HG02852 (cell line): Measurements from ENCODE around the gene CDH20.

ENCODE experiments used
- ATAC-seq: cut with Tn5 transposase; IDR thresholded peaks from one replicate; pipeline ENCODE4 v1.9.1; 2021; ENCODE audit warnings: mild to moderate bottlenecking, moderate library complexity; ENCODE audit not compliant: unreplicated experiment

Gene CDH20

DNA sequence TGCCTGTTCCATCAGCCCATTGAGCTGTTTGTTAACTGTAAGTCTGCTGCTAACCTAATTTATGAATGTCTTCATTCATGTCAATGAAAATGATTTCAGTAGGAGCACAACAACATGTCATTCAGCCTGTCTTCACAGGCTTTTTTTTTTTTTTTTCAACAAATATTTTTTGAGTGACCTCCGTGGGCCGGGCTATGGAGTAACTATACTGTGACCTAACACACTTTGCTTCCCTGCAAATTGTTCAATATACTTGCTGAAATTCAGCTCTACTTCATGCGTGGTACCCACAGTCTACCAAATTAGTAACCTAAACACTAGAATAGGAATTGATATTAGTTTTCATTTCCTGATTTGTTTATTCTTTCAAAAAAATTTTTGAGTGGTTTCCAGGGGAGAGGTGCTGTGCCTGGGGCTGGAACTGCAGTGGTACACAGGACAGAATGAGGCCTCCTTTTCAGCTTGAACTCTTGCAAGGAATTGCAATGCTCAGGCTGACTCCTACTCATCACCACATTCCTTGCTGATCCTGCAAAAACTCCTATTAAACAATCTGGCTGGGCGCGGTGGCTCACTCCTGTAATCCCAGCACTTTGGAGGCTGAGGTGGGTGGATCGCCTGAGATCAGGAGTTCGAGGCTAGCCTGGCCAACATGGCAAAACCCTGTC is 87.1 kb downstream of the CDH20 start:
- no peak for ATAC-seq

DNA sequence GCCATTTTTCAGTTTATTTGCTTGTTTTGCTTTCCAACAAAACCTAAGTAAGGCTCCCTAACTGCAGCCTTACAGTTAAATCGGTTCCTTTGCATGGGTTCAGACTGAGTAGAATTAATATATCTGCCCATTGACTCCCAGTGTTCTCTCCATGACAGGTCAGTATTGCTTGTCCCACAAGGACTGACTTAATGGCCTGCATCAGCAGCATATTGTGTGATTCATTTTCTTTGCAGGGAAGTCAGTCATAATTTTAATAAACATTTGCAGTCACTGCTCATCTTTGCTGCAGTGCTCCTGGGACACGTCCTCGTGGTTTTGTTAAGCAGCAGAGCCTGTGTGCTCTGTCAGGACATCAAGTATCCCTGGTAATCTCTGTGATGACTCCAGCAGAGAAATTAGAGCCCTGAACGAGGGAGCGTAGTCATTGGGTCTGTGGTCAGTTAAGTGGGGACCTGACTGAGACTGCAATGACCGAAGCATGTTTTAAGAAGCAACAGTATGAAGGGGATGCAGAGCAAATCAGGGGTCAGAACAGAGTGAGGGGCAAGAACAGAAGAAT is 93.3 kb downstream of the CDH20 start:
- no peak for ATAC-seq

DNA sequence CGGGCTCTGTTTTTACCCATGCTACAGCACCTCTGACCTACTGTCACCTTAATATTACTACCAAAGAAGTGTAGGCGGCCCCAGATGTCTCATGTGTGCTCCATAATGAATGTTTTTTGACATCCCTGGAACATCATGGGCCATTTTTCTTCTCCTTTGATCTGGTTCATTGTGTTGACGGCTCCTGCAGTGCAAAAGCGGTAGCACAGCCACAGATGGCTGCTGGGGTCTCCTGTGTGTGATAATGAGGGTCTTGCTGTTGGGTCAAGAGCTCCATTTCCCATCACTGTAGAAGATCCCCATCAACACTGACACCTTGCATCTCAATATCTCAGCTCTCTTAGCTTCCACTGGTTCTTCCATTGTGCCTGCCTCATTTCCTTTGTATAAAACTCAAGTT is 95.0 kb downstream of the CDH20 start:
- ATAC-seq: no peak

DNA sequence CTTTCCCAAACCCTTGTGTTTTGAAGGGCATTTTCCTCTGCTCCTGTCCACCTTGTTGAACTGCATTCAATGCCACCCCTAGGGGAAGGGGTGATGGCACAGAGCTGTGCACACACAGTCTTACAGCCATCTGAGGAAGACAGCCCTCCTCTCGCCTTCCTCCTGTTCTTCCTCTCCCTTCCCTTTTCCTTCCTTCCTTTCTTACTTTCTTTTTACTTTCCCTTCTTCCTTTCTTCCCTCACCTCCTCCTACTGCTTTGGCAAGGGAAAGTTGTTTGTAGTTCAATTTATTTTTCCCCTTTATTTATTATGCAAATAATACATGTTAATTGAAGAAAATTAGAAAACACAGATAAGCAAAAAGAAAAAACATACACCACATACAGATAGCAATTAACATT is 99.4 kb downstream of the CDH20 start:
- no peak for ATAC-seq

DNA sequence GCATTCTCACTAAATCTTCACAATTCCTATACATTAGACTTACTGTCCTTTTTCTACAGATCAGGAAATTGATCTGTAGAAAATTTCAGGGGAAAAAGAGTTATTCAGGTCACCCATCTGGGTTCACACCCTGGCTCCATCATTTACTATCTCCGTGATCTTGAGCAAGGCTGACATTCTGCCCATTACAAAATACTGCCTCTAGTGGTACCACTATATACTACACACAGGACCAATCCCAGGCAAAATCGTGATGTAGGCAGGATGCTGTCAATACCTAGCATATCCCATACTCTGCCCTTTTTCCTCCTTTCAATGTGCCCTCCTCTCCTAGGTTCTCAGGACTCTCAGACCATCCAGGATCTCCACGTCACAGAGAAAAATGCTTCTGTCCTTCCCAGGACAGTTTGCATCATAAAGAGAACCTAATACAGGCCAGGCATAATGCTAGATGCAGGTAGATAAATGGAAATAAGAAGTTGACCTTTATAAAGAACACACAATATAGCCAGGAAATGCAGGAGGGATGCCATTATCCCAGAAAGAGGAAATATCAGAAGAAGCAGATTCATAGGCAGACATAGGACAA is 101.9 kb downstream of the CDH20 start:
- peak; percentile 79 for ATAC-seq

DNA sequence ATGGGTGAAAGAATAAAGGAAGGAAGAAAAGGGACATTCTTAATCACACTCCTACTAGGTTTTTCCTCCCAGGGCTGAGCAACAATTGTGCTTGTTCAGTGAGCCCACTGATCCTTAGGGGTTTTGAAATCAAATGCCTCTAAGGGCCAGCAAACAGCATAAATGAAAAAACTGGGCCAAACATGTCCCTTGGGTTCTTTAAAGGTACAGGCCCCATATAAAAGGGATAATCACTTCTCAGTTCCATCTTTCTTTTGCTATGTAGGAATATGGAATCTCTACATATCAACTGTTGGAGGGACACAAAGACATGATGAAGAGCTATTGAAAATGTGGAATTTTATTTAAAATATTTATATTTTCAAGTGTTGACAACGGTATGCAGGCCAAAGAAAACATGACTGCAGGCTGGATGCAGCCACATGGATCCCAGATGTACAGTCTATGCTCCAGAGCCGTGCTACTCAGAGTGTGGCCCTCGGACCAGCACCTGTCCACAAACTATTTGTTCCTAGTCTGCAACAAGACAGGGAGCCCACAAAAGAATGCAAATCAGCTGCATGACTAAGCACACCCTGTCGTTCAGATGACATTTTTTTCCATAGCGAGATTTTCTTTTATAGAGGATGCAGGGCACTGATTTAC is 110.0 kb downstream of the CDH20 start:
- ATAC-seq: no peak

DNA sequence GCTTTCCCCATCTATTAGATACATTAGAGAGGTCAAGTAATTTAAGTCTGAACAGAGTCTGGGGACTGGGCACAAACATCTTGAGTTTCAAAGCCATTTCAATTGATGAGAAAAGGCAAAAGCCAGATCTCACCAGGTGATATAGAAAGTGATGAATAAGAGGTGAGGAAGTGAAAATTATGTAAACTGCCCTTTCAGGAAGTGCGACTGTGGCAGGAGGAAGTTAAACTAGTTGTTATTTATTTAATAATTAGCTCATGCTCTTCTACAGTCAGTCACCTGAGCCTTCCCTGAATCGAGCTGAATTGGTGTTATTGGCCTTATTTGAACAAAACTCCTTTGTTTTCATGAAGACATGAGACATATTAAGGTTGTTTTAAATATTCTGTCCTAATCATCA is 115.1 kb downstream of the CDH20 start:
- peak; percentile 68 for ATAC-seq

DNA sequence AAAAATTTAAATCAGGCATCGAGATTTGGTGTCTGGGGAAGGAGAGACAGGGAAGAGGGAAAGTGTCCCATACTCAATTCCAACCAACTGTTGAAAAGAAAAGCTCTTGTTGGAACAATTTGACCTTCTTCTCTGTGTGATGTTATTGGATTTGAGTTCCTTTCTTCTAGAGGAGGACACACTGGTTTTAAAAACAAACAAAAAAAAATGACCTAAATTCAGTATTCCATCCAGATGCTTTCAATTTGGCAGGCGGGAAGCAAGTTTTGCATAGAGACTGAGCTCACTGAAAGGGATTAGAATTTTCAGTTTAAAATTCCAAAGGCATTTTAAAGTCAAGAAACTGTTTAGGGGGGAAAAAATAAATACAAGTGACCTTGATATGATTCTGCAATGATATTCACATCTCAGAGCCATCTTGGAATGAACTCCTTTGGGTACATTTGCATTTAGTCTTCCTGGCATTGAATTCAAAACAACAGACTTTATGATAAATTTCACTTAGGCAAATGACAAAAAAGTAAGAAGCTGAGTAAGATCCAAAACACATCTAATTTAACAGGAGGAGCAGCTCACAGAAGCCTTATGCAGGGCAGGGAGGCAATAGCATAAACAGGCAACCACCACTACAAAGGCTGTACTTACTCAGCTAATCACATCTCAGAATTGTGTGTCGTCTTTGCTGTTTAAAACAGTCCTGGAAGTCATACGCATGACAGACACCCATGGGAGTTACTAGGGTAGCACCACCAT is 126.8 kb downstream of the CDH20 start:
- no peak for ATAC-seq

DNA sequence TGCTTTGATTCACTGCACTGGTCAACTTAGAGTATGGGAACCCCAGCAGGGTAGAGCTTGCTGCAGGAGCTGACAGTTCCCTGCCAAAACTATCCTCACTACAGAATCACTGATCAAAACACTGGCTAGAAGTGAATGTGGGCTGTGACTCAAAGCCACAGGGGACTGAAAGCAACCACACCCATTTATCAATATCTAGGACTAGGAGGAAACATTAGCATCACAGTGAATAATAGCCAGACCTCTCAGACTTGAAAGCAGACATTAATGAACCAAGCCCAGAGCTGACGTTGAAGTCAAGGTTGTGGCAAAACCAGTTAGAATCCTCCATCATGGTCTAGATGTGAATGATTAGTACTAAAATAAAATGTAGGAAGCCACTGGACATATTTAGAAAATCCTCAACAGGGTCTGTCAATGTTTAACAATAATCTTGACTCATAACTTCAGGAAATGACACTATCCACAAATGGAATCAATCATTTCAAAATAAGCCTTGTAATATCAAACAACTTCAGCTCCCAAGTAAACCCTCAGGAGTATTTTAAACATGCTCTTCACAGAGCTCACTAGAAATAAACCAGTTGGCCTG is 131.4 kb downstream of the CDH20 start:
- no peak for ATAC-seq

DNA sequence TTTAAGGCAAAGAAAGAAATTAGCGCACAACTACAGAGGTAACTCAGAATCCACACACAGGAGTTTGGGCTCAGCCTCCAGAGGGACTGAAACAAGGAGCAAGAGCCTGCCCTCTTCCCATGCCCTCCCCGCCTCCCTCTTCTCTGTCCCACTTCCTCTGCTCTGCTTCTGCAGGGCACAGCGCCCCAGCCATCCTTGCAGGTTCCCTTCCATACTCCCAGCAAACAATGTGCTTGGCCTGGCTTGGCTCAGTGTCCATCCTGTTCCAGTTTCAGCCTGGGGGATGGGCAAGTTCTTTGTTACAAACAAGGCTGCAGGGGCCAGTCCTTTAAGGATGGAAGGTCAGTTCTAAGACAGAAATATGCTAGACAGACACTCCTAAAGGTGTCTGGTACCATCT is 133.5 kb downstream of the CDH20 start:
- no peak for ATAC-seq

DNA sequence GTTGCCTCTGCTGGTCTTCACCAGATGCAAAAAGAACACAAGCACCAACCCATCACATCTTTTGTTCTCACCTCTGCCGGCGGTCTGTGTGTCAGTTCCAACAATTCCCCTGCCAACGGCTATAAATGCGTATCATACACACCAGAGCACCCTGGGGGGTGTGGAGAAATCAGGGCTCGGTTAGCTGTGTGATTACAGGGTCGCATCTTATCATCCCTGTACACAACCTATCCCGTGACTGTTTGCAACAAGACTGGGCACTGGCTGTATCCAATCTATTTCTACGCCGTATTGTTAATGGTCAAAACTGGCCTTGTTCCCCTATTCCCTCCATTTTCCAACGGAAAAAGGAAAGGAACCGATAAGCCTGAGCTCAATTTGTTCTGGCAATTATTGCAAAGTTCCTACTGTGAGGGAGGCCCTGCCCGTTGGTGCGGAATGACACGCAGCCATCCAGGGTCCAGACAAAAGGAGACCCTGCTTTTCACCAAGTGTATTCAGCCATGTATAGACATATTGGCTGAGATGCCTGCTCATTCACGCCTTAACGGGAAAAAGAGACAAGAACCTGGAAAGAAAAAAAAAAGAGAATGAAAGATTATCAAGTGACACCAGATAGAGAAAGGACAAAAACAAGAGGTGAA is 136.9 kb downstream of the CDH20 start:
- ATAC-seq: no peak

DNA sequence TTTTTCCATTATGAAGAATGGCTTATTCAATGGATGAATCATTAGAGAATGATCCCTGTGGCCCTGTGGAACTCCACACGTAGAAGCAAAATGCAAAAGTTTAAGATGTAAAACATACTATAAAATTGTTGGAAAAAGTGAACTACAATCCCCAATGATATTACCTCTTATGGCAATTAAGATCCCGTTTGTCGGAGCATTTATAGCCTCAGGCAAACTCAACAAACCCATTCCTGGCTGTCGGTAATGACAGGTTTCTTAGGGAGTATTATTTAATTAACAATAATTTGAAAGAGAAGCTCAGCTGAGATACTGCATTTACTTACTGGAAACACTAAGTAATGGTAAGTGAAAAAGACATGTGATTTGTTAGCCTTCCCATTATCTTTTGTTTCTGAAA is 138.3 kb downstream of the CDH20 start:
- ATAC-seq: no peak

DNA sequence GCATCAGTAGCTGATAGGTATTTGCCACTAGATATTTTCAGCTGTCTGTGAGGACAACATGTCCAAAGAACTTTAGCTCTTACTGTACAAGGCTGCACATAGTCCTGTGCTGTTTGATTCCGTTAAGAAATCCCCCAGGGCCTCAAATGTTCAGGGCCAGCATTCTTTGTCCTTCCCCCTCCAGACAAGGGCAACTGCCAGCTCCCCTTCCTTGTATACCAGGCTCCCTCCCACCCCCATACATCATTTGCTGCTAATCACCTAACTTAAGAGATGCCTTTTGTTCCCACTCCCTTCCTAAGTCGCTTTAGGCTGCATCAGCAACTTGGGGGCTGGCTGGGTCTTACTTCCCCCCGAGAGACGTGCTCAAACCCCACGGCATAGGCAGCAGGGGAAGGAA is 138.7 kb downstream of the CDH20 start:
- no peak for ATAC-seq

DNA sequence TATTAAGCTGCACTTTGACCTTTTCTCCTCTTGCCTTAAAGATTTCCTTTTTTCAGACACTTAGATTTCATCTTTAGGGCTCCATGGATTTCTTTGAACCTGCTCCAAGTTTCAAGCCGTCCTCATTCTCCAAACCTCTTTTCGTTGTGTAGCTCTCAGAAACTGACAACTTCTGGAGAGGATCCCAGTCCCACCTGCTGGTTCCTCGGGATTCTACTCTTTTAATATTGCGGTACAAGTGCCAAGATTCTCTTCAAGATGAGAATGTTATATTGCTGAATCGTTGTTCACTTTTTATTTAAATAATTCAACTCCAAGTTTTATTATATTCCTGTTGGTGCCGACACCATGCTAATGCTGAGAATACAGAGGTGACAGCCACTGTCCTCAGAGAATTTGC is 141.1 kb downstream of the CDH20 start:
- no peak for ATAC-seq

DNA sequence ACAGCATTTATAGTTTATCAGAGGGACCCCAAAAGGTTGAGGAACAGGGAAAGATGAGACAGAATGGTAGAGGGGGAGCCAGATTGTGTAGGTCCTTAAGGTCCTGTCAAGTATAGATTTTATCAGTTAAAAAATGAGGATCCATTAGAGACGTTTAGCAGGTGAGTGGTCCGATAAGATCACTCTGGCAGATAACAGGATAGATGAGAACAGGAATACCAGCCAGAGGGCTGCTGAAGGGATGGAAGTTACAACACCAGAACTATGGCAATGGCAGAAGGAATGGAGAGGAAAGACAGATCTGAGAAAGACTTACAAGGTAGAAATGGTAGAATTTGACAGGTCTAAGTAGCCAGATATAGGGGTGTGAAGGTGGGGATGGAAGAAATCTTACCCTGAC is 141.7 kb downstream of the CDH20 start:
- ATAC-seq: no peak

DNA sequence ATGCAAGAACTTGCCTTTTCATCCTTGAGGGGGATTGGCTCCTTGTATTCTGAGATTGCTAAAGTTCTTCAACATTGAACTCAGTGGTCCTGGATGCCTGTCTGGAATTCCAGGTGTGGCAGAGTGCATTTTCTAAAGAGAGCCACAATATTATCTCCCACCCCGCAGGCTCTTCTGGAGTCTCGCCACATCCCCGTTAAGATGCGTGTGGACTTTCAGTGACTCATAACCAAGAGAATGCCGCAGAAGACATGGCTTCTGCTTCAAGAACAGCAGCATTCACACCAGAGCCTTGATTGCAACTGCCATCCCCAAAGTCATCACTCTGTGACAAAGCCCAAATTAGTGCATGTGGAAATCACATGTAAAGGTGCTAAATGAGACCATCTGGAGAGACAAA is 142.7 kb downstream of the CDH20 start:
- ATAC-seq: no peak

DNA sequence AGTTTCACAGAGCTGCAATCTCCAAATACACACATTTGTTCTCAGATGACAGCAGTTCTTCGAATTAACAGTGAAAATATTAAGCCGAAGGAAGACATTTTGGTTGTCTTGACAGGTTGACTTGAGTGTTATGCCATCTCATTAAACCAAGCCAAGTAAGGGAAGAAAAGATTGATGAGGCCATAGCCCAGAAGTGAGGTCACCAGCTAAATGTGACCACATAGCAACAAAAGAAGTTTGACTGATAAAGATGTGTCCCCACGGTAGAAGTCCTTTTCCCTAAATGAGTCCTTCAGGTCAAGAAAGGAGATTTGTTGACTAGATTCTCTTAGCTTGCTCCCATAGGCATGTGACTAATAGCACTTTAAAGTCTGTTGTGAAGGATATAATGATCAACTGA is 156.1 kb downstream of the CDH20 start:
- ATAC-seq: no peak

DNA sequence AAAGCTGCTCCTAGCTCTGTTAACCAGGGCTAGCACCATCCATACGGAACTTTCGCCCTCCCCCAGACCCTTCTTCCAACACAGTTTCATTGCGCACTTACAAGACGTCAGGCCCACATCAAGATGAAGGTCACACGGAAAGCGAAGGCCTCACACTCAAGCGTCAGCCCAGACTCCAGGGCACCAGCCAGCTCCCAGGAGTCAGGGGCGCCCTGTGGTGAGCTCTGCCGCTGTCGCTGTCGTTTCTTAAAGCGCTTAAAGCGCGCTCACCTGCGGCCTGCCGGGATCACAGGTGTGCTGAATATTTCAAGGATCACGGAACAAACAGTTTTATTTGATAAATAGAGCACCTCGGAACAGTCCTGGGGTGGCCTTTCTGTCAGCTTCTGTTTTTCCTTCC is 163.1 kb downstream of the CDH20 start:
- ATAC-seq: no peak

DNA sequence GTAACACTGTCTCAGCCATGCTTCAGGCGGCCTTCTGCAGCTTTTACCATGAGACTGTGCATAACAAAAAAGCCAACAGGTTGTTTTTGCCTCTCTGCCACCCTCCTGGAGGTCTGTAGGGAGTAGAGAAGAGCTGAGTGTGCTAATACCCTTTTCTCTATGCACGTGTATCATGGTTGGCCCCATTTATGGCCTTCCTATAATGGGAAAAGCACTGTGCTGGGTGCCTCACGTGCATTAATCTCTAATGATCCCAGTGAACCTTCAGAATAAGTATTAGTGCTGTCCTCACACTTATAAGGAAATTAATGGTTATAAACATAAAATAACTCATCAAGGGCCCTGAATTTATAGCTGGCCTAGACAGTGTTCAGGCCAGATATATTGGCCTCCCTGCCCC is 164.2 kb downstream of the CDH20 start:
- ATAC-seq: no peak

DNA sequence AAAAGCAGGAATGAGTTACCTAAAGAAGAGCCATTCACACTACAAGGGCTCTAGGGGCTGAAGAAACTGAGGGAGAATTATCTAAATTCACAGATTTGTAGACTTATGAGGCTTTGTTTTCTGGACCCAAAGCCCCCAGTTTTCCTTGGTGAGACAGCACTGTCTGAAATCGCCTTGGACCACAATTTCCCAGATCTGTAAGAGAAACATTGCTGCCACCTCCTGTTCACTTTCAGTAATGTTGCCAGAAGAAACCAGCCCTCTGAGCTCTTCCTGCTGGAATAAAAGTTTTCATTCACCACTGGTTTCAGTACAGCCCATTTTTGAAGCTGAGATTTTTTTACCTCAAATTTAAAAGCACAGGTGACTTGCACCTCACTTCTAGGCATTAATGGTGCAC is 169.2 kb downstream of the CDH20 start:
- ATAC-seq: peak; percentile 70

DNA sequence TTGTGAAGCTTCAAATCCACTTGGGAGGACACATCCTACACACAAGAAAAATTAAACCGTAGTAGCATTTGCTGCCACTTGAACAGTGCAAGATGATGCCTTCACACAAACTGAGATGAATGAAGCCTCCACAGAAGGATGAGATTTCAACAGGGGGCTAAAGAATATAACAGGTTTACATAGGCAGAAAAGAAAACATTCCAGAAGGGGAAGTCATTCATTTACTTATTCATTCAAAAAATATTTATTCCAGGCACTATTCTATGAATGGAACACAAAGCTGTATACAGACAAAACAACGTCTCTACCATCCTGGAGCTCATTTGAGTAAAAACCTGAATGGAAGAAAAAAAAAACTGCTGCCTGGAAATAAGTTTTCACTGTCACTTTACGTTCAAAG is 170.5 kb downstream of the CDH20 start:
- no peak for ATAC-seq
